Measurements from ENCODE around the gene SYT1.

DNA sequence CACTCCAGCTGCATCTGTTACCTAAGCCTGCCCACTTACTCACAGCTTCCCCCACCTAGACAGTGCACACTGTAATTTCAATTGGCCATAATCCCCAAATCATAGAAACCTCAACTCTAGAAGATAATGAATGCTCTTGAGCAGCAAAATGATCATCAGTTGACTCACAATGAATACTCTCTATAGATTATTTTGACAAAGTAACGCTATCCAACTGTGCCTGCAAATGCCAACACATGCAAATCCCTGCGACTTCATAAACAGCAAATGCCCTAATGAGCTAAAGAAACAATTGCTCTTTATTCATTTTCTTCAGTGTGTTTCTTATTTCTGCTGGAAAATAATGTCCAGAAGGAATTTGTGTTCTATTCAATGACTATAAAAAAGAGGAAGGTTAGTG lies 506.7 kb downstream of the SYT1 start:
- TF ChIP-seq, protein P1, sequence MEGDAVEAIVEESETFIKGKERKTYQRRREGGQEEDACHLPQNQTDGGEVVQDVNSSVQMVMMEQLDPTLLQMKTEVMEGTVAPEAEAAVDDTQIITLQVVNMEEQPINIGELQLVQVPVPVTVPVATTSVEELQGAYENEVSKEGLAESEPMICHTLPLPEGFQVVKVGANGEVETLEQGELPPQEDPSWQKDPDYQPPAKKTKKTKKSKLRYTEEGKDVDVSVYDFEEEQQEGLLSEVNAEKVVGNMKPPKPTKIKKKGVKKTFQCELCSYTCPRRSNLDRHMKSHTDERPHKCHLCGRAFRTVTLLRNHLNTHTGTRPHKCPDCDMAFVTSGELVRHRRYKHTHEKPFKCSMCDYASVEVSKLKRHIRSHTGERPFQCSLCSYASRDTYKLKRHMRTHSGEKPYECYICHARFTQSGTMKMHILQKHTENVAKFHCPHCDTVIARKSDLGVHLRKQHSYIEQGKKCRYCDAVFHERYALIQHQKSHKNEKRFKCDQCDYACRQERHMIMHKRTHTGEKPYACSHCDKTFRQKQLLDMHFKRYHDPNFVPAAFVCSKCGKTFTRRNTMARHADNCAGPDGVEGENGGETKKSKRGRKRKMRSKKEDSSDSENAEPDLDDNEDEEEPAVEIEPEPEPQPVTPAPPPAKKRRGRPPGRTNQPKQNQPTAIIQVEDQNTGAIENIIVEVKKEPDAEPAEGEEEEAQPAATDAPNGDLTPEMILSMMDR (IDR thresholded peaks at IDR 0.05; ENCODE audit: insufficient read depth, low read length, poor library complexity, severe bottlenecking) = no peak
- TF ChIP-seq EZH2phosphoT487 (conservative IDR thresholded peaks at IDR 0.05; ENCODE audit: low read length) = no peak
